WI38 (cell line): ENCODE measurements around the gene SMIM43.

ENCODE experiments used
- H3K4me3 ChIP-seq: 2 replicates; pipeline ENCODE4 v1.5.1; 2011; ENCODE audit warnings: low read depth, mild to moderate bottlenecking, control low read depth, low read length
- CTCF ChIP-seq: IDR thresholded peaks from 2 replicates; pipeline ENCODE4 v1.5.1; 2012; ENCODE audit warnings: low read depth, mild to moderate bottlenecking, control low read depth, low read length

SMIM43 gene

GRCh38 chr4:121799867-121800501, 35.0 kb upstream of the SMIM43 start:
- H3K4me3 ChIP-seq: no peak overlapping the region
- no peak for TF ChIP-seq CTCF

- no peak overlapping the region for H3K4me3 ChIP-seq
- no peak for TF ChIP-seq CTCF
Observed at GRCh38 chr4:121799208-121799823, 34.4 kb upstream of the SMIM43 start.

GRCh38 chr4:121796283-121796682, 31.3 kb upstream of the SMIM43 start:
- no peak for TF ChIP-seq CTCF
- H3K4me3 ChIP-seq: no peak overlapping the region

GRCh38 chr4:121794505-121795188, 29.7 kb upstream of the SMIM43 start:
- TF ChIP-seq CTCF: no peak
- no peak overlapping the region for H3K4me3 ChIP-seq

- H3K4me3 ChIP-seq: no peak overlapping the region
- no peak for TF ChIP-seq CTCF
Observed at GRCh38 chr4:121792966-121793365, 28.0 kb upstream of the SMIM43 start.

- no peak overlapping the region for H3K4me3 ChIP-seq
- no peak for TF ChIP-seq CTCF
Observed at GRCh38 chr4:121791481-121791880, 26.5 kb upstream of the SMIM43 start.

- TF ChIP-seq CTCF: no peak
- H3K4me3 ChIP-seq: no peak overlapping the region
Observed at GRCh38 chr4:121790976-121791375, 26.0 kb upstream of the SMIM43 start.
